PFSK-1 (cell line): ENCODE results near the gene NKX6-2.

ENCODE experiments used
- TAF1 ChIP-seq: IDR thresholded peaks from 2 replicates; pipeline ENCODE4 v1.6.1; 2012; ENCODE audit warnings: low read length, control low read depth, borderline replicate concordance; ENCODE audit not compliant: insufficient read depth

Gene NKX6-2

DNA sequence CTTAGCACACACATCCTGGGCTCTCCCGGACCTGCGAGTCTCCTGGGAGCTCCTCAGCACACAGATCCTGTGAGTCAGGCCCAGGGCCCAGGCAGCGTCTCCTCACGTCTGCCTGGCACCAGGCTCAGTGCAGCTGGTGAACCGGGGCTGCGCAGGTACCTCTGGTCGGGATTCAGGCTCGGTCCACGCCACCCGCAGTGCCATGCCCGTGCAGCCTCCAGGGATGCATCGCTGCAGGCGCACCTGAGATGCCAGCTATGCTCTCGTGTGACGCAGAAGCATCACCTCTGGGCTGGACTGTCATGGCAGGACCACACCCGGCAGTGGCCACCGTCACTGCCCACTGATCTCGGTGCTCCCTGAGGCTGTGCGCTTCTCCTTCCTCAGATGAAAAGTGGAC lies 52.0 kb downstream of the NKX6-2 start:
- TF ChIP-seq TAF1, result no peak
